Lower leg skin (tissue), 3 donors: ENCODE data around the gene ACSL1.

Source experiments
- CTCF ChIP-seq, 3 donors: fragments of 450-650 bp; IDR thresholded peaks; one replicate each; pipeline ENCODE4 v1.5.1; 2016; ENCODE audit warnings: antibody characterized with exemption in 3 of 3, mild to moderate bottlenecking in 3 of 3, moderate library complexity in 2 of 3
- POLR2A ChIP-seq, 2 donors: fragments of 450-650 bp; IDR thresholded peaks; one replicate each; pipeline ENCODE4 v1.6.1; 2016 to 2017; ENCODE audit warnings: antibody characterized with exemption in 2 of 2, mild to moderate bottlenecking in 1 of 2, moderate library complexity in 1 of 2

- TF ChIP-seq CTCF (IDR thresholded peaks at IDR 0.05) (no peak), POLR2A (IDR thresholded peaks at IDR 0.05) (no peak)
These were observed 91.9 kb downstream of the ACSL1 start, which contains the start of gene CENPU for GRCh38 chr4:184733654-184734524.
